Measurements from ENCODE around the gene CBX2.

DNA sequence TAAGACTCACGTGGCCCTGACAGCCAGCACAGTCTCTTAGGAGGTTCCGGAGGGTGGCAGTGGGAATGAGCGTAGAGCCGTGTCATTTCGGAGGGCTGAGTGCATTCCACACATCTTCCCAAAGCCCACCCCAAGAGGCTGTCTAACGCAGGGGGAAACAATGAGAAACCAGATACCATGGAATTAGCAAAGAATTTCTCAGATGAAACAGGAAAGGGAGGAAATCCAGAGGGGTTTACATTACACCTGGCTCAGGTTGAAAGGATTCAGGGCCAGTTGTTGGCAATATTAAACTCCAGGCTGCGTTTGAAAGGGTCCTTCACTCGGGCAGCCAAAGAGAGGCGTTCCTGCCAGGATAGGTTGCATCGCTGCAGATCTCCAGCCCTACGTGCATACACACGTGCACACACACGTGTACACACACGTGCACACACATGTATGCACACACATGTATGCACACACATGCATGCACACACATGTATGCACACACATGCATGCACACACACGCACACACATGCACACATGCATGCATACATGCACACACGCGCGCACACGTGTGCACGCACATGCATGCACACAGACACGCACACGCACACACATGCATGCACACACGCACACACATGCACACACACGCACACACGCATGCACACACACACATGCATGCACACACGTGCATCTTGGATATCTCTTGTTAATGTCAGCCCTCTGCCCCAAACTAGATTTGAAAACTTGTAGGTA is 49.1 kb downstream of the CBX2 start:
- TF ChIP-seq, protein P1, sequence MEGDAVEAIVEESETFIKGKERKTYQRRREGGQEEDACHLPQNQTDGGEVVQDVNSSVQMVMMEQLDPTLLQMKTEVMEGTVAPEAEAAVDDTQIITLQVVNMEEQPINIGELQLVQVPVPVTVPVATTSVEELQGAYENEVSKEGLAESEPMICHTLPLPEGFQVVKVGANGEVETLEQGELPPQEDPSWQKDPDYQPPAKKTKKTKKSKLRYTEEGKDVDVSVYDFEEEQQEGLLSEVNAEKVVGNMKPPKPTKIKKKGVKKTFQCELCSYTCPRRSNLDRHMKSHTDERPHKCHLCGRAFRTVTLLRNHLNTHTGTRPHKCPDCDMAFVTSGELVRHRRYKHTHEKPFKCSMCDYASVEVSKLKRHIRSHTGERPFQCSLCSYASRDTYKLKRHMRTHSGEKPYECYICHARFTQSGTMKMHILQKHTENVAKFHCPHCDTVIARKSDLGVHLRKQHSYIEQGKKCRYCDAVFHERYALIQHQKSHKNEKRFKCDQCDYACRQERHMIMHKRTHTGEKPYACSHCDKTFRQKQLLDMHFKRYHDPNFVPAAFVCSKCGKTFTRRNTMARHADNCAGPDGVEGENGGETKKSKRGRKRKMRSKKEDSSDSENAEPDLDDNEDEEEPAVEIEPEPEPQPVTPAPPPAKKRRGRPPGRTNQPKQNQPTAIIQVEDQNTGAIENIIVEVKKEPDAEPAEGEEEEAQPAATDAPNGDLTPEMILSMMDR (IDR thresholded peaks at IDR 0.05) = no peak
- no peak for TF ChIP-seq POLR2A (IDR thresholded peaks at IDR 0.05)
